ENCODE data around the gene THBS3.
"Not testable (repeated sequence)": the region's sequence is repeated elsewhere in the genome, so short reads cannot be mapped to it uniquely, and the experiment has no call there.

The THBS3 gene

GRCh38 chr1:155207806-155208540 is at the start of gene THBS3:
Gene THBS3, minus strand, starts transcription at chr1:155207897. Its CDS starts 21 bp downstream, at chr1:155207876.
- DNase-seq: no peak

DNA sequence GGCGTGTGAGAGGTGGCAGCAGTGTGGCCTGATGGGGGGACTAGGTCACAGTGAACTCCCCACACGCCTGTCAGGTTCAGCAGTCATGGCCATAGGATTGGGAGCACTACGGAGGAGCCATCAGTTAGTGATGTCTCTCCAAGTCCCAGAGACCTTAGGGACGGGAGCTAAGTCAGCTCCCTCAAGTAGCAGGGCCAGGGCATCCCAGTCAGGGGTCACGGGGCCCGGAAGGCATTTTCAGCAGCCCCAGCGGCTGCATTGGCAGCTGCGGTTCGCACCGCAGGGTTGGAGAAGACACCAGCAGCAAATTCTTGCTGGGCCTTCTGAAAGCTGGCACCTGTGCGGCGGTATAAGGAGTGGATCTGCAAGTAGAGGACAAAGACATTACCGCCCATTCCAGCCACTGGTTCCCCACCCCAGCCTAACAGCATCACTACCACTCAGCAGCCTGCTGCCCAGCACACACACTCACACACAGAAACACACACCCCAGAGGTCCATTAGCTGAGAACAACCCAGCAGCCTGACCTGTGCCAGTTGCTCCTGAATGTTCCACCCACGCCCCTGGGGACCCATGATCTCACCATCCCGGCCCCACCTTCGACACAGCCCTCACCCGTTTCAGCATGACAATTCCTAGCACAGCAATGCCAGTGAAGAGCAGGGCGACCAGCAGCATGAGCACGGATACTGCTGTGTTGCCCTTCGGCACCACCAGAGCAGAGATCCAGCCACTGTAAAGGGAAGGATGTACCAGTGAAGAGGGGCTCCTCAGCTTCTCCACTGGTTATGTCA is 48.6 kb upstream of the THBS3 start:
- no peak for DNase-seq

- peak; percentile 80 for DNase-seq
Observed at GRCh38 chr1:155255243-155256007, 47.7 kb upstream of the THBS3 start, which contains the start of gene ENTREP3. Gene ENTREP3, minus strand, starts transcription at chr1:155255483. Its CDS starts 606 bp downstream, at chr1:155254877.

- no peak for DNase-seq
Observed at GRCh38 chr1:155254714-155255242, 47.1 kb upstream of the THBS3 start.

DNA sequence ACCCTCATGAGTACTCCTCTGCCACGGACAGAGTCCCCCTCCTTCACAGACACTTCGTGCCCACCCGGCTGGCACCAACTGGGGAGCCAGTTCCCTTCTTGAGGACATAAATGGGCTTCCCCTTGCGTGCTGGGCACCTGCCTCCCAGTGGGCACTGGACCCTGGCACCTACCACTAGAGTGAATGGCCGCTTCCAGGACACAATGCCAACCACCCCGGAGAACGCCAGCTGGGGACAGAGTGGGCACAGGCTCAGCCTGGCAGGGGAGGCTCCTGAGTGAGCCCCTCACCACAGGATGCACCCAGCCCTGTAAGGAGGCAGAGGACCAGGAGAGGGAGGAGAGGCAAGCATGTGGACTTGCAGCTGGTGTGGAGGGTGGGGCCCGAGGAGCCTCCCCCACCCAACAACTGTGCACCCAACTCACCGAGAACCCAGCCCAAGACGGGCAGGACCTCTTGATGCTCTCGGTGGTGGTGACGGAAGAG is 46.6 kb upstream of the THBS3 start:
- DNase-seq: no peak

GRCh38 chr1:155253797-155254196 is 46.1 kb upstream of the THBS3 start:
- DNase-seq: no peak

DNA sequence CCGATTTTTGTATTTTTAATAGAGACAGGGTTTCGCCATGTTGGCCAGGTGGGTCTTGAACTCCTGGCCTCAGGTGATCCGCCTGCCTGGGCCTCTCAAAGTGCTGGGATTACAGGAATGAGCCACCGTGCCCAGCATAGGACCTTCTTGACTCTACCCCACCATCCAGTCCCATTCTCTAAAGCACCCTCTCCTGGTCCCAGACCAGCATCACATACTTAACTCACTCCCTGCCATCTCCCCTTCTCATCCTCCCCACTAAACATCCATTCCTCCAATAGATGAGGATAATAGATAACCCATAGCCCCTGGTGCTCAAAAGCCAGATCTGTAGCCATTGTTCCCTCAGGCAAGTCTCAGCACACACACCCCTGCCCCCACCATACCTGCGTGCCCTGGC is 45.5 kb upstream of the THBS3 start:
- DNase-seq: no peak

GRCh38 chr1:155251566-155251965 is 43.9 kb upstream of the THBS3 start:
- DNase-seq: no peak

- DNase-seq: peak; percentile 85
Observed at GRCh38 chr1:155250633-155251449, 43.1 kb upstream of the THBS3 start.

DNA sequence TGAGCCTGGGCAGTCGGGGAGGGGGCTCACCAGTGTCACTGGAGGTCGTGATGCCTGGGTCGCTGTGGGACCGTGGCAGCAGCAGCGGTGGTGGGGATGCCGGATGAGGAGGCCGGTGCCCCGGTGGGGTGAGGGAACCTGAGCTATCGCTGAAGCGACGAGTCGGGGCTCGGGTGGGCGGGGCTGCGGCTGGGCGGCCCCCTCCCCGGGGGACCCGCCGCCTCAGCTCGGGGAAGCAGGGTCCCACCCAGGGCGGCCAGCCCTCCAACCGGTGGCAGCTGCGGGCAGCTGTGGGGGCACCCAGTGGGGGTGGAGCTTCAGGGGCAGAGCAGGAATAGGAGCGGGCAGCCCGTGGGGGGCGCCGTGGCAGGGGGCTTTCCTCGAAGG is 42.5 kb upstream of the THBS3 start:
- DNase-seq: no peak

GRCh38 chr1:155247667-155248553 is 40.2 kb upstream of the THBS3 start:
- no peak for DNase-seq

DNA sequence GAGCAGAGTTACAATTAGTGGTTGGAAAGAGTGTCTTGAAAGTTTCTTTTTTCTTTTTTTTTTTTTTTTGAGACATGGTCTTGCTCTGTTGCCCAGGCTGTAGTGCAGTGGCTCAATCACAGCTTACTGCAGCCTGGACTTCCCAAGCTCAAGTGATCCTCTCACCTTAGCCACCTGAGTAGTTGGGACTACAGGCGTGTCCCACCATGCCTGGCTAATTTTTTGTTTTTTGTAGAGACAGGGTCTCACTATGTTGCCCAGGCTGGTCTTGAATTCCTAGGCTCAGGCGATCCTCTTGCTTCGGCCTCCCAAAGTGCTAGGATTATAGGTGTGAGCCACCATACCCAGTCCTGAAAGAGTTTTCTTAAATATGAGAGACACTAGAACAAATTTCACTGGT is 39.1 kb upstream of the THBS3 start:
- not testable (repeated sequence) for DNase-seq

DNA sequence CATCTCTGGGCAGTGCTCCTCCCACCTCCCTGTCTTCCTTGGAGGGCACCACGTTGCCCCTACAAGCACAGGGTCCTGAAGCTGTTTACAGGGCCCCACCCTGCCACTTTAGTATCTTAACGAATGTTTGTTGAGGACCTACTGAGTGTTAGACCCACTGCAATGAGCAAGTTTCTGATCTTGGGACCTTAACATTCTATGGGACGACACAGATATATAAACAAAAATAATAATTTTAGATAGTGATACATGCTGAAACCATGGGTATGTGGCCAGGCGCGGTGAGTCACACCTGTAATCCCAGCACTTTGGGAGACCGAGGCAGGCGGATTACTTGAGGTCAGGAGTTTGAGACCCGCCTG is 37.4 kb upstream of the THBS3 start:
- DNase-seq: no peak

DNA sequence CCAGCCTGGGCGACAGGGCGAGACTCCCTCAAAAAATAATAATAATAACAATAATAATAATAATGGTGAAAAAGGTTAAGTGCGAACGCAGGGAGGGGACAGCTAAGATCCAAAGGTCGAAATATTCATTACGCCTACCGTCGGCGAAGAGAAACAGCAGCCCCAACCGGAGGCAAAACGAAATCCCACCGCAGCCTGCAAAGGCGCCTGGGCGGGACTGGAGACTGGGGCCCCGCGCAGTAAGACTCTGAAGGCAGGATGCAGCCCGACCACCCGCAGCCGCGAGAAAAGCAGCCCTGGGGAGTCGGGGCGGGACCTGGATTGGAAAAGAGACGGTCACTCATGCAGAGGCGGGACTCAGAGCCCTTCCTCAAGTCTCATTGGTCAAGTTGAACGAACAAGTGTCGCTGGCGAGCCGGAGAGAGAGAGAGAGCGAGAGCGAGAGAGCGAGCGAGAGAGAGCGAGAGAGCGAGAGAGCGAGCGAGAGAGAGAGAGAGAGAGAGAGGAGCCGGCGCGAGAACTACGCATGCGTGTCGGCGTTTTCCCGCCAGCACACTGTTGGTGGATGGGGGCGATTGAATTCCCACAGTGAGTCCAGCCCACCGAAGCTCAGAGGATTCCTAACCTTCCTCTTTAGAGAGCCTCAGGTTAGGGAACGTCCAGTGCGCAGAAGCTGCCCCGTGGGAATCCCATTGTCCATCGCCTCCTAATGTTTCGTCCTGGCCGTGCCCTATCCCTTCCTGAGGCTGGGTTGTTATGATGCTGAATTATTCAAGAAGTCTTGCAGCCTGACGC is 36.9 kb upstream of the THBS3 start:
- DNase-seq: peak; percentile 99

DNA sequence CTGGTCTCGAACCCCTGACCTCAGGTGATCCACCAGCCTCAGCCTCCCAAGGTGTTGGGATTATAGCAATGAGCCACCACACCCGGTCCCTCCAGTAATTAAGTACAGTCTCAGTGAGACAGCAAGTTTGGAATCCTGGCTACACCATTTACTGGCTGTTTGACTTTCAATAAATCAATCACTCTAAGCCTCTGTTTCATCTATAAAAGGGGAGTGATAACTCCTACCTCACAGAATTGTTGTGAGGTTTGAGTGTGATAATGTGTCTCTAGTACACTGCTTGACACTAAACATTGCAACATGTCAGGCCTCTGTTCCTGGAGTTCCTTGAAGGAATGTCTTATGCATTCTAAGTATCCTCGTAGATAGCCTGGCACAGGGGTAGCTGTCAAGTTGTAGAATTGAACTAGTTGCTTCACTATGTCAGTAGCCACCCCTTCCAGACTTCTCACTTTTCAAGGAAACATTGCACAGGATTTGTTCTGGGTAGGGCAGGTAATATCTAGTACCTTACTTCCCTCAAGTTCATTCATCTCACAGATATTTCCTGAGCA is 35.2 kb upstream of the THBS3 start:
- DNase-seq: no peak

- DNase-seq: no peak
Observed at GRCh38 chr1:155241841-155242264, 34.2 kb upstream of the THBS3 start.

DNA sequence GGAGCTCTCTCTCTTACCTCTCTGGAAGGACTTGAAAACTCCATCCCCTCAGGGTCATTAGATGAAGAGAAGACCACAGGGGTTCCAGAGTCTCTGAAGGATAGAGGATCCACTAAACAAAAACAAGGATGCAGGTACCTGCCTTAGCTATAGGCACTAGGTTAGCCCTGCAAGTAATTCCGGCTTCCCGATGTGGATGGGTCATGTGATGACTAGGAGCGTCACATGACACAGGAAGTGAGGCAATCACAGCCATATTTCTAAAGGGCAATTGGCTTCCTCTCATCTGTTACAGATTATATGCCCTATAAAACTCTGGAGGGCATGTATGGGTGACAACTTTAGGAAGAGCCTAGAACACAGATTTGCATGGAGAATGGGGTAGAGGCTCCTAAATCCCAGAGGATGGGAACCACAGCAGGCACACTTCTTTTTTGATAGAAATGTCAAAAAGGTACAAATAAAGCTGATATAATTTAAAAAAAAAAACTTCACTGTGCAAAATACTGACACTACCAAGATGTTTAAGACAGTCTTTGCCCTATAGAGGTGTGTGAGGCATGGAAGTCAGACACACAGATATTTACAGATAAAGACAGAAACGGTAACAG is 33.5 kb upstream of the THBS3 start:
- peak; percentile 80 for DNase-seq

- no peak for DNase-seq
Observed at GRCh38 chr1:155236451-155236850, 28.8 kb upstream of the THBS3 start.

DNA sequence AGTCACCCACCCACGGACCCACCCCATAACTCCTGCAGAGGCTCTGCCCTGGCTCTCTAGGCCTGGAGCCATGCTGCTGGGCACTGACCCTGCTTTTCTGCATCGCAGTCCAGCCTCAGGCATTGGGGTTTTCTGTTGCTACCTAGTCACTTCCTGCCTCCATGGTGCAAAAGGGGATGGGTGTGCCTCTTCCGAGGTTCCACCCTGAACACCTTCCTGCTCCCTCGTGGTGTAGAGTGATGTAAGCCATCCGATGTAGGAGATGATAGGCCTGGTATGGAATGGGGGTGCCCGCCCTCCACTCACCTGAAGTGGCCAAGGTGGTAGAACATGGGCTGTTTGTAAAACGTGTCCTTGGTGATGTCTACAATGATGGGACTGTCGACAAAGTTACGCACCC is 27.7 kb upstream of the THBS3 start:
- not testable (repeated sequence) for DNase-seq

Measured in HCEC 1CT (cell line).